Measurements from ENCODE around the gene ZSCAN20. TPM values are rescaled to one million over a fixed set of nuclear protein-coding genes. Genes with fewer than 3 reads are reported as not detected.

The ZSCAN20 gene
- total RNA-seq, 1 experiment from 2014 or later: 3.9 TPM

DNA sequence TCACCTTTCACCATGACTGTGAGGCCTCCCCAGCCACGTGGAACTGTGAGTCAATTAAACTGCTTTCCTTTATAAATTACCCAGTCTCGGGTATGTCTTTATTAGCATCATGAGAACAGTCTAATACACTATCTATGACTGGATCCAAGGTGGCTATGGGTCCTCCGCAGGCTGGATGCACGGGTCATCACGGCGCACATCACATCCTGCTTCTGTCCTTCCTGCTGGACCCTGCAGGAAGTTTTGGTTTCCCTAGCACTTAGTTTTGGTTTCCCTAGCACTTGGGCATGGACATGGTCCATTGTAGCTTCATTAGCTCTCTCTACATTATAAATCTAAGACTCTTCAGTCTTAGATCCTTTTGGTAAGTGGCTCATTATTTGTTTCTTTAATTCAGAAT is 27.3 kb upstream of the ZSCAN20 start:
- Mint-ChIP-seq H3K4me1 (peaks cover 12 to 16% of the 10 kb centered on the region in 2 experiments), H3K9me3 (peaks cover 0 to 2% of the 10 kb centered on the region in 2 experiments; a peak in 2 of 5 replicates), H3K36me3 (ENCODE audit: insufficient read depth in 1 of 3, low read depth in 3 of 3) (no peaks in the 10 kb centered on the region), H3K27me3 (ENCODE audit: low read depth) (peaks cover 11% of the 10 kb centered on the region), H3K4me3 (no peak overlapping the region), H3K27ac (no peak overlapping the region)
- no peak overlapping the region for H2BK15ac ChIP-seq (ENCODE audit: low read depth, low read length)
- no peak overlapping the region for H3K4me2 ChIP-seq (ENCODE audit: insufficient read depth, insufficient read length, low read length)
- H4K20me1 ChIP-seq (ENCODE audit: control insufficient read depth, insufficient read depth, insufficient read length): no peaks in the 10 kb centered on the region
- H3K4me1 ChIP-seq (ENCODE audit: insufficient read depth, low read length): no peaks in the 10 kb centered on the region
- H3K23ac ChIP-seq (ENCODE audit: insufficient read length, low read depth, low read length): no peak overlapping the region
- no peak for DNase-seq
- H3K14ac ChIP-seq (ENCODE audit: insufficient read depth, low read length): no peak overlapping the region
- TF ChIP-seq, protein P1, sequence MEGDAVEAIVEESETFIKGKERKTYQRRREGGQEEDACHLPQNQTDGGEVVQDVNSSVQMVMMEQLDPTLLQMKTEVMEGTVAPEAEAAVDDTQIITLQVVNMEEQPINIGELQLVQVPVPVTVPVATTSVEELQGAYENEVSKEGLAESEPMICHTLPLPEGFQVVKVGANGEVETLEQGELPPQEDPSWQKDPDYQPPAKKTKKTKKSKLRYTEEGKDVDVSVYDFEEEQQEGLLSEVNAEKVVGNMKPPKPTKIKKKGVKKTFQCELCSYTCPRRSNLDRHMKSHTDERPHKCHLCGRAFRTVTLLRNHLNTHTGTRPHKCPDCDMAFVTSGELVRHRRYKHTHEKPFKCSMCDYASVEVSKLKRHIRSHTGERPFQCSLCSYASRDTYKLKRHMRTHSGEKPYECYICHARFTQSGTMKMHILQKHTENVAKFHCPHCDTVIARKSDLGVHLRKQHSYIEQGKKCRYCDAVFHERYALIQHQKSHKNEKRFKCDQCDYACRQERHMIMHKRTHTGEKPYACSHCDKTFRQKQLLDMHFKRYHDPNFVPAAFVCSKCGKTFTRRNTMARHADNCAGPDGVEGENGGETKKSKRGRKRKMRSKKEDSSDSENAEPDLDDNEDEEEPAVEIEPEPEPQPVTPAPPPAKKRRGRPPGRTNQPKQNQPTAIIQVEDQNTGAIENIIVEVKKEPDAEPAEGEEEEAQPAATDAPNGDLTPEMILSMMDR (conservative IDR thresholded peaks at IDR 0.05): no peak
- no peak overlapping the region for H3K18ac ChIP-seq (ENCODE audit: insufficient read length, low read depth, low read length)
- H2BK20ac ChIP-seq (ENCODE audit: low read depth, low read length, poor library complexity, severe bottlenecking): no peak overlapping the region
- no peak overlapping the region for H2BK5ac ChIP-seq (ENCODE audit: insufficient read length, low read length)
- no peak overlapping the region for H2AFZ ChIP-seq (ENCODE audit: low read length)
- no peaks in the 10 kb centered on the region; the same call in 1 of the 2 replicates for H3K27me3 ChIP-seq (ENCODE audit: insufficient read depth, low read length)
- no peak overlapping the region for H2AK5ac ChIP-seq (ENCODE audit: insufficient read length, low read length)
- H3T11ph ChIP-seq (ENCODE audit: low read length): no peak overlapping the region
- no peaks in the 10 kb centered on the region for H3K79me2 ChIP-seq (ENCODE audit: insufficient read depth, low read length)
- H3K4ac ChIP-seq (ENCODE audit: low read depth, low read length): no peak overlapping the region
- H2BK120ac ChIP-seq (ENCODE audit: low read depth, low read length, poor library complexity, severe bottlenecking): no peak overlapping the region
- H3K27ac ChIP-seq (ENCODE audit: insufficient read length, low read depth, low read length): no peak overlapping the region
- H4K8ac ChIP-seq (replicated peaks; ENCODE audit: insufficient read length, low read depth, low read length): no peak overlapping the region
- H3K79me1 ChIP-seq (ENCODE audit: insufficient read depth, low read depth, low read length, poor library complexity, severe bottlenecking): no peaks in the 10 kb centered on the region
- no peak overlapping the region for H3K56ac ChIP-seq (ENCODE audit: insufficient read length, low read depth, low read length)
- H4K91ac ChIP-seq (ENCODE audit: insufficient read length, low read depth, low read length): no peak overlapping the region
- no peak overlapping the region for H4K5ac ChIP-seq (ENCODE audit: insufficient read length, low read depth, low read length)
- no CpG with 5 or more reads among the region's 6 CpGs for WGBS (ENCODE audit: extremely low coverage, insufficient read length, low lambda C conversion rate)
- H2BK12ac ChIP-seq (ENCODE audit: insufficient read length, low read depth, low read length): no peak overlapping the region
- no peaks in the 10 kb centered on the region for H3K9me3 ChIP-seq (ENCODE audit: control insufficient read depth, low read depth, low read length)
- no peaks in the 10 kb centered on the region for H3K23me2 ChIP-seq (ENCODE audit: insufficient read length, low read depth, low read length, poor library complexity, severe bottlenecking)
- no peak overlapping the region for H3K9ac ChIP-seq (ENCODE audit: extremely low read depth, insufficient read length, low read length)
